ENCODE results near the gene SLC6A16. TPM values are rescaled to one million over a fixed set of nuclear protein-coding genes. Genes with fewer than 3 reads are reported as not detected.
"Not testable (repeated sequence)": the region's sequence is repeated elsewhere in the genome, so short reads cannot be mapped to it uniquely, and the experiment has no call there.

The SLC6A16 gene
- total RNA-seq, 2 donors from 2014 or later = 0.43 to 0.50 TPM

GRCh38 chr19:49335071-49335783, 10.2 kb upstream of the SLC6A16 start, which contains the start of gene CD37:
Gene CD37, plus strand, starts transcription at chr19:49335406. Its CDS starts 135 bp downstream, at chr19:49335541.
- ATAC-seq = no peak
- intact Hi-C loops (cut with DNase I, micrococcal nuclease) = no loop called here

GRCh38 chr19:49333811-49334288, 8.9 kb upstream of the SLC6A16 start:
- intact Hi-C loops (cut with DNase I, micrococcal nuclease) = no loop called here
- peak in 1 of 2 donors; percentile 56 for DNase-seq
- no peak for ATAC-seq

More at GRCh38 chr19:49335071-49335783, 10.2 kb upstream of the SLC6A16 start, which contains the start of gene CD37:
- DNase-seq = peak in 1 of 2 donors; percentile 54

GRCh38 chr19:49333418-49333805, 8.4 kb upstream of the SLC6A16 start:
- intact Hi-C loops (cut with DNase I, micrococcal nuclease) = no loop called here
- no peak for DNase-seq
- ATAC-seq = no peak

- DNase-seq; intact Hi-C loops (cut with DNase I, micrococcal nuclease); ATAC-seq: not testable (repeated sequence)
Measured at GRCh38 chr19:49332691-49333417, 7.9 kb upstream of the SLC6A16 start.

- peak; percentile 84 for ATAC-seq
- DNase-seq = peak in 1 of 2 donors; percentile 29
- intact Hi-C loops (cut with DNase I, micrococcal nuclease) = no loop called here
Measured at GRCh38 chr19:49331616-49332055, 6.6 kb upstream of the SLC6A16 start.

GRCh38 chr19:49331187-49331586, 6.2 kb upstream of the SLC6A16 start:
- DNase-seq; intact Hi-C loops (cut with DNase I, micrococcal nuclease); ATAC-seq: not testable (repeated sequence)

GRCh38 chr19:49328741-49329140, 3.8 kb upstream of the SLC6A16 start:
- intact Hi-C loops (cut with DNase I, micrococcal nuclease) = no loop called here
- ATAC-seq (no peak), DNase-seq (no peak)

- intact Hi-C loops (cut with DNase I, micrococcal nuclease) = no loop called here
- DNase-seq (peak in 1 of 2 donors; percentile 26), ATAC-seq (peak; percentile 57)
Measured at GRCh38 chr19:49327878-49328544, 3.0 kb upstream of the SLC6A16 start.

- intact Hi-C loops (cut with DNase I, micrococcal nuclease) = no loop called here
- no peak for ATAC-seq
- DNase-seq = no peak
Measured at GRCh38 chr19:49326165-49326704, 1.2 kb upstream of the SLC6A16 start.

- ATAC-seq; intact Hi-C loops (cut with DNase I, micrococcal nuclease); DNase-seq: not testable (repeated sequence)
Measured at GRCh38 chr19:49325756-49326155, 765 bp upstream of the SLC6A16 start.

GRCh38 chr19:49318296-49318695, 6.7 kb downstream of the SLC6A16 start:
- intact Hi-C loops (cut with DNase I, micrococcal nuclease) = no loop called here
- no peak for ATAC-seq
- no peak for DNase-seq

GRCh38 chr19:49316284-49316683, 8.7 kb downstream of the SLC6A16 start:
- ATAC-seq (no peak), DNase-seq (no peak)
- intact Hi-C loops (cut with DNase I, micrococcal nuclease) = no loop called here

GRCh38 chr19:49315111-49315510, 9.9 kb downstream of the SLC6A16 start:
- ATAC-seq = no peak
- intact Hi-C loops (cut with DNase I, micrococcal nuclease) = no loop called here

GRCh38 chr19:49309087-49309486, 15.9 kb downstream of the SLC6A16 start:
- ATAC-seq (no peak), DNase-seq (no peak)

More at GRCh38 chr19:49315111-49315510, 9.9 kb downstream of the SLC6A16 start:
- no peak for DNase-seq

GRCh38 chr19:49306734-49307133, 18.3 kb downstream of the SLC6A16 start:
- DNase-seq; intact Hi-C loops (cut with DNase I, micrococcal nuclease): not testable (repeated sequence)
- peak; percentile 41 for ATAC-seq

More at GRCh38 chr19:49309087-49309486, 15.9 kb downstream of the SLC6A16 start:
- intact Hi-C loops (cut with DNase I, micrococcal nuclease) = no loop called here

- no peak for ATAC-seq
- intact Hi-C loops (cut with DNase I, micrococcal nuclease) = no loop called here
Measured at GRCh38 chr19:49301866-49302252, 23.1 kb downstream of the SLC6A16 start.

GRCh38 chr19:49301165-49301865, 23.7 kb downstream of the SLC6A16 start:
- DNase-seq (peak; percentile 47 to 89), ATAC-seq (peak; percentile 89)
- intact Hi-C loops (cut with DNase I, micrococcal nuclease) = no loop called here

More at GRCh38 chr19:49301866-49302252, 23.1 kb downstream of the SLC6A16 start:
- no peak for DNase-seq

- DNase-seq; intact Hi-C loops (cut with DNase I, micrococcal nuclease); ATAC-seq: not testable (repeated sequence)
Measured at GRCh38 chr19:49298653-49299052, 26.3 kb downstream of the SLC6A16 start.
